HepG2 (cell line): ENCODE data around the gene CCDC117. TPM values are rescaled to one million over a fixed set of nuclear protein-coding genes. Genes with fewer than 3 reads are reported as not detected.
A peak's percentile ranks its signal among the peaks of the same experiment; 100 is the strongest.

Experiments used
- ATAC-seq: fragments of 200-7000 bp; cut with Tn5 transposase; 3 replicates; pipeline ENCODE4 v1.9.1; 2020; ENCODE audit warnings: mild to moderate bottlenecking, moderate library complexity
- BruUV-seq: library from RNA; stranded (reverse); fragments of 400-500 nt; replicated peaks from 2 replicates; lab custom pipeline; 2021; lab: Mats Ljungman, UMichigan
- CTCF ChIA-PET: fragments of 300-600 bp; formaldehyde crosslinking; extraction: SDS; loops from one replicate; lab custom pipeline; 2021; ENCODE audit warnings: low total read pairs, inconsistent platforms, low intra/inter-chr PET ratio; lab: Yijun Ruan, JAX
- POLR2A ChIA-PET: fragments of 350-600 bp; sonication (Branson Sonifier 250); formaldehyde crosslinking; loops from one replicate; lab custom pipeline; 2020; ENCODE audit warnings: antibody characterized with exemption, inconsistent platforms; lab: Yijun Ruan, JAX
- DNase-seq: peaks from one replicate; pipeline ENCODE4 v3.0.0-alpha.2; 2015; ENCODE audit warnings: low spot score
- FAIRE-seq: peaks from 3 replicates; lab custom pipeline; 2011; peaks lifted over from hg19 to GRCh38; lab: Jason Lieb, UNC
- H2AFZ ChIP-seq: one replicate; pipeline ENCODE4 v1.6.1; 2011; ENCODE audit warnings: low read length, inconsistent platforms
- H3K27ac ChIP-seq: fragments of 300-600 bp; 3 replicates; pipeline ENCODE4 v1.8.0; 2011; ENCODE audit warnings: mixed run types, mild to moderate bottlenecking, mixed read lengths, low read length, inconsistent platforms; ENCODE audit not compliant: insufficient read depth; ENCODE audit errors: extremely low read length
- H3K27me3 ChIP-seq, 2 experiments: fragments of 200-600 bp in 1 of 2; 2 replicates in 1 of 2; 3 replicates in 1 of 2; pipeline versions ENCODE4 v1.6.0 to v1.8.0; 2011; ENCODE audit warnings: low read length in 2 of 2, mild to moderate bottlenecking in 2 of 2, moderate library complexity in 2 of 2, inconsistent platforms in 1 of 2; ENCODE audit not compliant: insufficient read depth in 2 of 2, control insufficient read depth in 1 of 2
- H3K36me3 ChIP-seq, 2 experiments: fragments of 200-600 bp in 1 of 2; replicated peaks in 1 of 2; 2 replicates in 1 of 2; 3 replicates in 1 of 2; pipeline versions ENCODE4 v1.5.1 to v1.8.0; 2011; ENCODE audit warnings: low read length in 2 of 2, inconsistent platforms in 1 of 2; ENCODE audit not compliant: insufficient read depth in 2 of 2, control insufficient read depth in 1 of 2
- H3K4me1 ChIP-seq: 2 replicates; pipeline ENCODE4 v1.5.1; 2012; ENCODE audit warnings: low read length, inconsistent platforms; ENCODE audit not compliant: insufficient read depth
- H3K4me2 ChIP-seq: 2 replicates; pipeline ENCODE4 v1.6.0; 2011; ENCODE audit warnings: low read depth, low read length, inconsistent platforms
- H3K4me3 ChIP-seq, 3 experiments: fragments of 200-600 bp in 1 of 3; sonication (generic), shearing (Covaris generic) in 1 of 3; replicated peaks in 1 of 3; 2 replicates each; pipeline ENCODE4 v1.5.1; 2011 to 2016; ENCODE audit warnings: low read length in 3 of 3, inconsistent platforms in 2 of 3, low read depth in 2 of 3, mild to moderate bottlenecking in 2 of 3, control low read depth in 1 of 3, mixed read lengths in 1 of 3; ENCODE audit not compliant: insufficient read depth in 1 of 3
- H3K79me2 ChIP-seq: one replicate; pipeline ENCODE4 v1.6.1; 2011; ENCODE audit warnings: low read length, inconsistent platforms; ENCODE audit not compliant: insufficient read depth
- H3K9ac ChIP-seq: 2 replicates; pipeline ENCODE4 v1.6.0; 2011; ENCODE audit warnings: mild to moderate bottlenecking, low read depth, low read length, inconsistent platforms; ENCODE audit not compliant: insufficient read depth
- H3K9me3 ChIP-seq: 2 replicates; pipeline ENCODE4 v1.5.1; 2012; ENCODE audit warnings: mild to moderate bottlenecking, low read length
- H4K20me1 ChIP-seq: 2 replicates; pipeline ENCODE4 v1.6.0; 2011; ENCODE audit warnings: inconsistent platforms, mild to moderate bottlenecking, low read length, moderate library complexity; ENCODE audit not compliant: insufficient read depth
- ATF5 ChIP-seq: sonication (generic); formaldehyde crosslinking; IDR thresholded peaks from 2 replicates; pipeline ENCODE4 v1.4.0; 2020; ENCODE audit warnings: mild to moderate bottlenecking, low read depth, missing genetic modification reagents
- FOXJ3 ChIP-seq: sonication (generic); formaldehyde crosslinking; IDR thresholded peaks from 2 replicates; pipeline ENCODE4 v1.4.0; 2020; ENCODE audit warnings: missing genetic modification reagents, mild to moderate bottlenecking, borderline replicate concordance
- HNF4A ChIP-seq: sonication (generic); formaldehyde crosslinking; IDR thresholded peaks from 2 replicates; pipeline ENCODE4 v1.4.0; 2020; ENCODE audit warnings: missing genetic modification reagents
- KDM6A ChIP-seq: IDR thresholded peaks from 2 replicates; pipeline ENCODE4 v1.6.1; 2016; ENCODE audit warnings: low read depth
- KLF11 ChIP-seq: IDR thresholded peaks from 2 replicates; pipeline ENCODE4 v1.6.1; 2016; ENCODE audit warnings: missing compliant biosample characterization
- MIER3 ChIP-seq: IDR thresholded peaks from 2 replicates; pipeline ENCODE4 v1.6.1; 2016; ENCODE audit warnings: missing compliant biosample characterization, borderline replicate concordance
- MYC ChIP-seq: sonication (generic); formaldehyde crosslinking; IDR thresholded peaks from 2 replicates; pipeline ENCODE4 v1.9.0; 2021; ENCODE audit warnings: missing genetic modification reagents, borderline replicate concordance
- MYNN ChIP-seq: sonication (generic); formaldehyde crosslinking; IDR thresholded peaks from 2 replicates; pipeline ENCODE4 v1.4.0; 2020; ENCODE audit warnings: mild to moderate bottlenecking, low read depth, missing genetic modification reagents
- NCOR1 ChIP-seq: fragments of 200-600 bp; sonication (generic); IDR thresholded peaks from 2 replicates; pipeline ENCODE4 v1.7.0; 2017; ENCODE audit warnings: antibody characterized with exemption, low read length, borderline replicate concordance
- NR2F2 ChIP-seq: IDR thresholded peaks from 2 replicates; pipeline ENCODE4 v1.6.1; 2012; ENCODE audit warnings: low read depth, inconsistent platforms, borderline replicate concordance
- NR2F6 ChIP-seq, 2 experiments: IDR thresholded peaks; 2 replicates each; pipeline ENCODE4 v1.6.1; 2016; ENCODE audit warnings: antibody characterized with exemption in 1 of 2, mild to moderate bottlenecking in 1 of 2
- PITX1 ChIP-seq: sonication (generic); formaldehyde crosslinking; IDR thresholded peaks from 2 replicates; pipeline ENCODE4 v1.5.1; 2020; ENCODE audit warnings: mild to moderate bottlenecking, missing genetic modification reagents
- POLR2AphosphoS2 ChIP-seq: IDR thresholded peaks from 2 replicates; pipeline ENCODE4 v1.6.1; 2011; ENCODE audit warnings: low read depth, low read length, improper control_type of control experiment
- PPARG ChIP-seq: conservative IDR thresholded peaks from 2 replicates; pipeline ENCODE4 v1.6.1; 2016; ENCODE audit warnings: missing biosample characterization, missing genetic modification reagents
- SALL1 ChIP-seq: sonication (generic); formaldehyde crosslinking; IDR thresholded peaks from 2 replicates; pipeline ENCODE4 v1.8.0; 2022; ENCODE audit warnings: mild to moderate bottlenecking, missing genetic modification reagents
- SMAD3 ChIP-seq: sonication (generic); formaldehyde crosslinking; IDR thresholded peaks from 2 replicates; pipeline ENCODE4 v1.4.0; 2020; ENCODE audit warnings: missing genetic modification reagents
- SOX13 ChIP-seq, 3 experiments: fragments of 450-650 bp in 1 of 3; sonication (generic) in 1 of 3; formaldehyde crosslinking in 1 of 3; IDR thresholded peaks in 2 of 3; conservative IDR thresholded peaks in 1 of 3; 2 replicates each; pipeline versions ENCODE4 v1.5.0 to v1.6.1; 2016 to 2020; ENCODE audit warnings: antibody characterized with exemption in 1 of 3, mild to moderate bottlenecking in 1 of 3, missing compliant biosample characterization in 1 of 3, missing genetic modification reagents in 1 of 3, moderate library complexity in 1 of 3
- TCF7 ChIP-seq: sonication (generic); IDR thresholded peaks from 2 replicates; pipeline ENCODE4 v1.6.1; 2016; ENCODE audit warnings: antibody characterized with exemption, low read depth
- THAP11 ChIP-seq: IDR thresholded peaks from 2 replicates; pipeline ENCODE4 v1.6.1; 2016; ENCODE audit warnings: missing biosample characterization, missing genetic modification reagents
- ZFP36L2 ChIP-seq: sonication (generic); formaldehyde crosslinking; IDR thresholded peaks from 2 replicates; pipeline ENCODE4 v1.4.0; 2020; ENCODE audit warnings: missing genetic modification reagents
- ZMAT3 ChIP-seq: sonication (generic); formaldehyde crosslinking; conservative IDR thresholded peaks from 2 replicates; pipeline ENCODE4 v1.7.0; 2021; ENCODE audit warnings: missing genetic modification reagents
- ZNF296 ChIP-seq: sonication (generic); formaldehyde crosslinking; conservative IDR thresholded peaks from 2 replicates; pipeline ENCODE4 v1.5.0; 2020; ENCODE audit warnings: mild to moderate bottlenecking, missing genetic modification reagents
- ZNF33B ChIP-seq: sonication (generic); formaldehyde crosslinking; IDR thresholded peaks from 2 replicates; pipeline ENCODE4 v1.5.1; 2020; ENCODE audit warnings: mild to moderate bottlenecking, missing genetic modification reagents
- ZNF572 ChIP-seq: sonication (generic); formaldehyde crosslinking; IDR thresholded peaks from 2 replicates; pipeline ENCODE4 v1.5.1; 2020; ENCODE audit warnings: mild to moderate bottlenecking, missing genetic modification reagents
- ZNF678 ChIP-seq: sonication (generic); formaldehyde crosslinking; IDR thresholded peaks from 2 replicates; pipeline ENCODE4 v1.4.0; 2020; ENCODE audit warnings: mild to moderate bottlenecking, missing genetic modification reagents
- ZNF746 ChIP-seq: sonication (generic); formaldehyde crosslinking; IDR thresholded peaks from 2 replicates; pipeline ENCODE4 v1.8.0; 2022; ENCODE audit warnings: mild to moderate bottlenecking, missing genetic modification reagents
- ZSCAN9 ChIP-seq: IDR thresholded peaks from 2 replicates; pipeline ENCODE4 v1.6.1; 2016; ENCODE audit warnings: borderline replicate concordance
- WGBS: methylation state at CpG from one replicate; pipeline ENCODE4 v1.1.6; 2017; ENCODE audit warnings: low lambda C conversion rate; 5-methylcytosine and 5-hydroxymethylcytosine counted together
- in situ Hi-C: cut with HindIII; loops from 2 replicates; pipeline ENCODE4 v1.10.0; 2017; ENCODE audit warnings: low pct_unique_long_range_greater_than_20kb; ENCODE audit not compliant: extremely low pct_ligation_motif_present
- intact Hi-C: fragments of 100-400 bp; cut with micrococcal nuclease; formaldehyde crosslinking; loops from one replicate; pipeline ENCODE4 v1.10.0; 2022; ENCODE audit not compliant: unreplicated experiment
- polyA plus RNA-seq, 8 experiments: library from polyadenylated mRNA; depleted of rRNA in 3 of 8; stranded (reverse) in 7 of 8; unstranded in 1 of 8; fragments of >200 nt; fragmentation: Illumina TruSeq in 4 of 8; extraction: Trizol in 4 of 8; gene quantifications; 2 replicates each; pipeline versions ENCODE4 v1.2.1 to v1.2.3, GENCODE V29; 2011 to 2016; ENCODE audit warnings: low read depth in 4 of 8, missing spikeins in 1 of 8, mixed read lengths in 1 of 8; ENCODE audit not compliant: insufficient read depth in 1 of 8
- total RNA-seq, 5 experiments: library from RNA; depleted of rRNA; stranded (reverse); fragments of >200 nt; fragmentation: Illumina TruSeq; extraction: Trizol; gene quantifications; 2 replicates each; pipeline ENCODE4 v1.2.3, GENCODE V29; 2016; ENCODE audit warnings: low read depth in 1 of 5

The CCDC117 gene
- total and polyA plus RNA-seq, 2 of the 13 experiments (the other 11 are each of a cell fraction or from before 2014, with no cell fraction given), result 12.6 to 34.2 TPM

- CTCF ChIA-PET, result no interaction called here
- WGBS, result 3% methylated on average over 13 of the region's 13 CpGs
- POLR2A ChIA-PET, result interaction anchor here (0.7 to 18.2 kb wide), 9 partner anchors 8 to 194 kb away, joined by 3 to 945 read pairs (median 11); partner anchors contain the start of genes CCDC117 and XBP1
- BruUV-seq, result no TSS peak
- Histone ChIP-seq H3K27ac (peak overlapping the region; percentile 98), H3K79me2 (peaks cover 5% of the 10 kb centered on the region), H3K4me3 (peak overlapping the region; percentile 38 to 51 (median 41); a peak in 4 of 6 replicates), H3K4me1 (peaks cover 94% of the 10 kb centered on the region), H3K27me3 (no peaks in the 10 kb centered on the region), H3K4me2 (peak overlapping the region; percentile 78), H3K36me3 (no peaks in the 10 kb centered on the region), H4K20me1 (no peaks in the 10 kb centered on the region), H3K9me3 (no peaks in the 10 kb centered on the region), H2AFZ (no peak overlapping the region), H3K9ac (peak overlapping the region; percentile 77)
- intact Hi-C loops (loop anchor here (1.0 kb wide), 1 partner anchor 9 kb away; no protein-coding TSS in a partner anchor), in situ Hi-C loops (no loop called here)
- ATAC-seq, result peak; percentile 45
- peak; percentile 96 for DNase-seq
- FAIRE-seq, result peak; percentile 93
- TF ChIP-seq ZNF33B (CRISPR knock-in tag) (no peak), NR2F6 (IDR thresholded peaks at IDR 0.05) (peak; percentile 48; the same call in 1 of the 2 replicates), NR2F6 (CRISPR knock-in tag; IDR thresholded peaks at IDR 0.05) (peak; percentile 82), MYNN (CRISPR knock-in tag) (no peak), PITX1 (peak; percentile 94), HNF4A (CRISPR knock-in tag) (peak; percentile 88), THAP11 (no peak), NCOR1 (peak; percentile 61), ZNF746 (CRISPR knock-in tag) (peak; percentile 65; the same call in 1 of the 2 replicates), KDM6A (CRISPR knock-in tag) (peak; percentile 55; the same call in 1 of the 2 replicates), ATF5 (CRISPR knock-in tag) (no peak), ZNF296 (CRISPR knock-in tag) (no peak), ZSCAN9 (CRISPR knock-in tag) (0 out of 2 replicates have a peak, but pooled peaks have one; percentile 16), FOXJ3 (peak; percentile 23; the same call in 1 of the 2 replicates), SOX13 (IDR thresholded peaks at IDR 0.05) (peak; percentile 74; the same call in 1 of the 2 replicates), SOX13 (CRISPR knock-in tag; conservative IDR thresholded peaks at IDR 0.05 in 1 of 2, IDR thresholded peaks at IDR 0.05 in 1 of 2) (peak in 1 of 2 experiments; percentile 90; a peak in 2 of 4 replicates), ZNF572 (CRISPR knock-in tag) (no peak), TCF7 (peak; percentile 82), KLF11 (CRISPR knock-in tag) (0 out of 2 replicates have a peak, but pooled peaks have one; percentile 33), ZNF678 (CRISPR knock-in tag) (no peak), SALL1 (CRISPR knock-in tag) (peak; percentile 77), SMAD3 (CRISPR knock-in tag) (no peak), POLR2AphosphoS2 (no peak), ZMAT3 (CRISPR knock-in tag) (0 out of 2 replicates have a peak, but pooled peaks have one; percentile 47), NR2F2 (peak; percentile 67; the same call in 1 of the 2 replicates), ZFP36L2 (CRISPR knock-in tag) (no peak), PPARG (CRISPR knock-in tag) (peak; percentile 61; the same call in 1 of the 2 replicates), MIER3 (CRISPR knock-in tag) (peak; percentile 54), MYC (CRISPR knock-in tag) (peak; percentile 20; the same call in 1 of the 2 replicates)
Measured at GRCh38 chr22:28810821-28811491, 38.5 kb downstream of the CCDC117 start.
